SK-N-SH (cell line): ENCODE results near the gene ULK3. TPM values are rescaled to one million over a fixed set of nuclear protein-coding genes. Genes with fewer than 3 reads are reported as not detected.

ENCODE experiments used
- CTCF ChIA-PET: fragments of 300-600, 350-600 bp; formaldehyde crosslinking; extraction: SDS; loops from one replicate; lab custom pipeline; 2021; lab: Yijun Ruan, JAX
- POLR2A ChIA-PET: fragments of 350-600 bp; sonication (Branson Sonifier 250); formaldehyde crosslinking; extraction: SDS; loops from one replicate; lab custom pipeline; 2020; ENCODE audit warnings: antibody characterized with exemption, inconsistent platforms; lab: Yijun Ruan, JAX
- DNase-seq: peaks from one replicate; pipeline ENCODE4 v3.0.0; 2012
- H2AFZ ChIP-seq: fragments of 200-600 bp; sonication (generic); 2 replicates; pipeline ENCODE4 v1.8.1; 2016; ENCODE audit warnings: antibody characterized with exemption, mild to moderate bottlenecking, low read depth
- H3F3A ChIP-seq: fragments of 200-600 bp; sonication (generic); replicated peaks from 2 replicates; pipeline ENCODE3; 2016; ENCODE audit warnings: antibody characterized with exemption, mild to moderate bottlenecking; ENCODE audit not compliant: insufficient read depth
- H3K27ac ChIP-seq, 2 experiments: fragments of 200-500 bp in 1 of 2; fragments of 200-600 bp in 1 of 2; sonication (Bioruptor generic) in 1 of 2; sonication (generic), shearing (Covaris generic) in 1 of 2; 2 replicates each; pipeline versions ENCODE4 v1.5.1 to v1.6.1; 2014 to 2016; ENCODE audit warnings: low read depth in 2 of 2, inconsistent platforms in 1 of 2, low read length in 1 of 2, mild to moderate bottlenecking in 1 of 2, mixed read lengths in 1 of 2
- H3K27me3 ChIP-seq: fragments of 200-600 bp; sonication (generic), shearing (Covaris generic); 2 replicates; pipeline ENCODE4 v1.6.1; 2016; ENCODE audit warnings: mixed run types; ENCODE audit not compliant: insufficient read depth
- H3K36me3 ChIP-seq, 2 experiments: fragments of 200-500 bp in 1 of 2; fragments of 200-600 bp in 1 of 2; sonication (Bioruptor generic) in 1 of 2; sonication (generic) in 1 of 2; replicated peaks in 1 of 2; 2 replicates each; pipeline versions ENCODE3 to v1.5.1; 2014 to 2016; ENCODE audit warnings: low read length in 1 of 2, mild to moderate bottlenecking in 1 of 2; ENCODE audit not compliant: insufficient read depth in 2 of 2, control insufficient read depth in 1 of 2
- H3K4me1 ChIP-seq, 2 experiments: fragments of 200-500 bp in 1 of 2; fragments of 200-600 bp in 1 of 2; sonication (Bioruptor generic) in 1 of 2; sonication (generic), shearing (Covaris generic) in 1 of 2; 2 replicates each; pipeline versions ENCODE4 v1.5.1 to v1.6.1; 2014 to 2016; ENCODE audit warnings: low read depth in 1 of 2, low read length in 1 of 2, mixed run types in 1 of 2; ENCODE audit not compliant: insufficient read depth in 2 of 2, control insufficient read depth in 1 of 2
- H3K4me2 ChIP-seq: fragments of 200-600 bp; sonication (generic), shearing (Covaris generic); 2 replicates; pipeline ENCODE4 v1.6.1; 2017; ENCODE audit warnings: mixed run types
- H3K4me3 ChIP-seq, 2 experiments: fragments of 200-500 bp in 1 of 2; fragments of 200-600 bp in 1 of 2; sonication (Bioruptor generic) in 1 of 2; sonication (generic), shearing (Covaris generic) in 1 of 2; 2 replicates each; pipeline versions ENCODE4 v1.5.1 to v1.8.1; 2014 to 2016; ENCODE audit warnings: low read depth in 2 of 2, inconsistent platforms in 1 of 2, low read length in 1 of 2, mild to moderate bottlenecking in 1 of 2, mixed read lengths in 1 of 2, moderate library complexity in 1 of 2
- H3K79me2 ChIP-seq: fragments of 200-600 bp; sonication (generic); 2 replicates; pipeline ENCODE4 v1.8.1; 2017; ENCODE audit warnings: mild to moderate bottlenecking; ENCODE audit not compliant: insufficient read depth
- H3K9ac ChIP-seq: fragments of 200-600 bp; sonication (generic); 2 replicates; pipeline ENCODE4 v1.6.1; 2017; ENCODE audit warnings: mixed run types
- H3K9me2 ChIP-seq: fragments of 200-600 bp; sonication (generic); 2 replicates; pipeline ENCODE4 v1.6.1; 2017; ENCODE audit warnings: mixed run types
- H3K9me3 ChIP-seq: fragments of 200-600 bp; sonication (generic); 2 replicates; pipeline ENCODE4 v1.6.1; 2017; ENCODE audit warnings: mixed run types, mild to moderate bottlenecking, moderate library complexity
- H4K20me1 ChIP-seq: fragments of 200-600 bp; sonication (generic); 2 replicates; pipeline ENCODE4 v1.6.1; 2017; ENCODE audit warnings: mild to moderate bottlenecking, mixed run types; ENCODE audit not compliant: insufficient read depth
- CHD2 ChIP-seq: fragments of 150-350 bp; IDR thresholded peaks from 2 replicates; pipeline ENCODE4 v1.6.1; 2018; ENCODE audit warnings: low read length; ENCODE audit not compliant: partially characterized antibody
- ELF1 ChIP-seq: IDR thresholded peaks from 2 replicates; pipeline ENCODE4 v1.4.0; 2012
- EP300 ChIP-seq, 2 experiments: IDR thresholded peaks; 2 replicates each; pipeline versions ENCODE4 v1.4.0 to v1.6.1; 2012; ENCODE audit warnings: borderline replicate concordance in 1 of 2, low read depth in 1 of 2, low read length in 1 of 2
- EZH2phosphoT487 ChIP-seq: fragments of 200-600 bp; sonication (generic); IDR thresholded peaks from 2 replicates; pipeline ENCODE4 v1.6.1; 2017; ENCODE audit warnings: low read depth, mixed run types, mild to moderate bottlenecking, antibody characterized with exemption, moderate library complexity, borderline replicate concordance
- FOSL2 ChIP-seq: IDR thresholded peaks from 2 replicates; pipeline ENCODE4 v1.4.0; 2012; ENCODE audit warnings: low read depth, mild to moderate bottlenecking, moderate library complexity, borderline replicate concordance
- FOXJ3 ChIP-seq: sonication (generic); formaldehyde crosslinking; IDR thresholded peaks from 2 replicates; pipeline ENCODE4 v1.5.1; 2020; ENCODE audit warnings: mild to moderate bottlenecking, missing genetic modification reagents
- GABPA ChIP-seq: IDR thresholded peaks from 2 replicates; pipeline ENCODE4 v1.4.0; 2012; ENCODE audit warnings: low read depth, mild to moderate bottlenecking
- GATA2 ChIP-seq: sonication (generic); formaldehyde crosslinking; IDR thresholded peaks from 2 replicates; pipeline ENCODE4 v1.5.0; 2020; ENCODE audit warnings: mild to moderate bottlenecking, missing genetic modification reagents
- JUND ChIP-seq: IDR thresholded peaks from 2 replicates; pipeline ENCODE4 v1.4.0; 2012
- MEF2A ChIP-seq: IDR thresholded peaks from 2 replicates; pipeline ENCODE4 v1.4.0; 2012; ENCODE audit warnings: low read depth, borderline replicate concordance
- NFIC ChIP-seq: IDR thresholded peaks from 2 replicates; pipeline ENCODE4 v1.4.0; 2012; ENCODE audit warnings: borderline replicate concordance
- NRF1 ChIP-seq: IDR thresholded peaks from 2 replicates; pipeline ENCODE4 v1.6.1; 2012; ENCODE audit warnings: low read depth, mild to moderate bottlenecking, low read length
- RAD21 ChIP-seq: IDR thresholded peaks from 2 replicates; pipeline ENCODE4 v1.6.1; 2012; ENCODE audit warnings: mild to moderate bottlenecking, low read length
- RCOR1 ChIP-seq: fragments of 150-350 bp; IDR thresholded peaks from 2 replicates; pipeline ENCODE4 v1.6.1; 2017; ENCODE audit warnings: antibody characterized with exemption, low read length
- RFX5 ChIP-seq: IDR thresholded peaks from 2 replicates; pipeline ENCODE4 v1.6.1; 2012; ENCODE audit warnings: mild to moderate bottlenecking, improper control_type of control experiment, low read length
- RXRA ChIP-seq: IDR thresholded peaks from 2 replicates; pipeline ENCODE4 v1.4.0; 2012; ENCODE audit warnings: low read depth, mild to moderate bottlenecking, borderline replicate concordance
- SMC3 ChIP-seq: IDR thresholded peaks from 2 replicates; pipeline ENCODE4 v1.6.1; 2012; ENCODE audit warnings: low read depth, low read length, improper control_type of control experiment
- TAF1 ChIP-seq: IDR thresholded peaks from 2 replicates; pipeline ENCODE4 v1.6.1; 2012; ENCODE audit warnings: low read depth, mild to moderate bottlenecking, low read length, moderate library complexity, borderline replicate concordance
- TEAD4 ChIP-seq: IDR thresholded peaks from 2 replicates; pipeline ENCODE4 v1.4.0; 2012; ENCODE audit warnings: mild to moderate bottlenecking, borderline replicate concordance; ENCODE audit not compliant: insufficient read depth
- YY1 ChIP-seq: IDR thresholded peaks from 2 replicates; pipeline ENCODE4 v1.4.0; 2012; ENCODE audit warnings: low read depth, mild to moderate bottlenecking
- ZBTB33 ChIP-seq: IDR thresholded peaks from 2 replicates; pipeline ENCODE4 v1.4.0; 2012; ENCODE audit warnings: low read depth, borderline replicate concordance
- WGBS: methylation state at CpG from one replicate; pipeline ENCODE4 v1.1.6; 2017; ENCODE audit warnings: low lambda C conversion rate; 5-methylcytosine and 5-hydroxymethylcytosine counted together
- polyA plus RNA-seq, 3 experiments: library from polyadenylated mRNA; depleted of rRNA; stranded (reverse); fragments of >200 nt; gene quantifications; 2 replicates each; pipeline ENCODE4 v1.2.3, GENCODE V29; 2012
- TF ChIP-seq, protein P1 (sequence below): IDR thresholded peaks from 2 replicates; pipeline ENCODE4; 2012
- TF ChIP-seq, protein P2 (sequence below): fragments of 200-600 bp; sonication (generic); IDR thresholded peaks from 2 replicates; pipeline ENCODE4 v1.6.1; 2017; ENCODE audit warnings: antibody characterized with exemption, mild to moderate bottlenecking, moderate library complexity
- TF ChIP-seq, protein P3 (sequence below): IDR thresholded peaks from 2 replicates; pipeline ENCODE4 v1.4.0; 2012; ENCODE audit warnings: low read depth
- TF ChIP-seq, protein P4 (sequence below): IDR thresholded peaks from 2 replicates; pipeline ENCODE4 v1.4.0; 2012; ENCODE audit warnings: low read depth, borderline replicate concordance
- TF ChIP-seq, protein P5 (sequence below): fragments of 150-350 bp; IDR thresholded peaks from 2 replicates; pipeline ENCODE4 v1.6.1; 2016; ENCODE audit warnings: mild to moderate bottlenecking, low read depth, low read length

Gene ULK3
- polyA plus RNA-seq, 1 of the 3 experiments (the other 2 are of a cell fraction) = 41.3 TPM

- CTCF ChIA-PET = interaction anchor here (0.7 to 2.2 kb wide), 3 partner anchors 29 to 104 kb away, joined by 3 to 9 read pairs (median 5); no protein-coding TSS in a partner anchor
- H3K79me2 ChIP-seq = peaks cover 47% of the 10 kb centered on the region
- TF ChIP-seq JUND (no peak), MEF2A (no peak), FOSL2 (no peak), TEAD4 (no peak), NRF1 (peak; percentile 75), CHD2 (peak; percentile 58), FOXJ3 (CRISPR knock-in tag) (no peak), ELF1 (peak; percentile 94), SMC3 (no peak), TAF1 (peak; percentile 58), NFIC (no peak), GABPA (peak; percentile 52; the same call in 1 of the 2 replicates), RFX5 (no peak; the same call in 1 of the 2 replicates), EZH2phosphoT487 (no peak), ZBTB33 (no peak), RCOR1 (no peak), YY1 (no peak), EP300 (IDR thresholded peaks at IDR 0.05; ENCODE audit: borderline replicate concordance in 1 of 2, low read depth in 1 of 2, low read length in 1 of 2) (no peak), RXRA (no peak), GATA2 (CRISPR knock-in tag) (no peak), RAD21 (no peak)
- TF ChIP-seq, protein P1, sequence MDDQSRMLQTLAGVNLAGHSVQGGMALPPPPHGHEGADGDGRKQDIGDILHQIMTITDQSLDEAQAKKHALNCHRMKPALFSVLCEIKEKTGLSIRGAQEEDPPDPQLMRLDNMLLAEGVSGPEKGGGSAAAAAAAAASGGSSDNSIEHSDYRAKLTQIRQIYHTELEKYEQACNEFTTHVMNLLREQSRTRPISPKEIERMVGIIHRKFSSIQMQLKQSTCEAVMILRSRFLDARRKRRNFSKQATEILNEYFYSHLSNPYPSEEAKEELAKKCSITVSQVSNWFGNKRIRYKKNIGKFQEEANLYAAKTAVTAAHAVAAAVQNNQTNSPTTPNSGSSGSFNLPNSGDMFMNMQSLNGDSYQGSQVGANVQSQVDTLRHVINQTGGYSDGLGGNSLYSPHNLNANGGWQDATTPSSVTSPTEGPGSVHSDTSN = peak; percentile 99
- TF ChIP-seq, protein P2, sequence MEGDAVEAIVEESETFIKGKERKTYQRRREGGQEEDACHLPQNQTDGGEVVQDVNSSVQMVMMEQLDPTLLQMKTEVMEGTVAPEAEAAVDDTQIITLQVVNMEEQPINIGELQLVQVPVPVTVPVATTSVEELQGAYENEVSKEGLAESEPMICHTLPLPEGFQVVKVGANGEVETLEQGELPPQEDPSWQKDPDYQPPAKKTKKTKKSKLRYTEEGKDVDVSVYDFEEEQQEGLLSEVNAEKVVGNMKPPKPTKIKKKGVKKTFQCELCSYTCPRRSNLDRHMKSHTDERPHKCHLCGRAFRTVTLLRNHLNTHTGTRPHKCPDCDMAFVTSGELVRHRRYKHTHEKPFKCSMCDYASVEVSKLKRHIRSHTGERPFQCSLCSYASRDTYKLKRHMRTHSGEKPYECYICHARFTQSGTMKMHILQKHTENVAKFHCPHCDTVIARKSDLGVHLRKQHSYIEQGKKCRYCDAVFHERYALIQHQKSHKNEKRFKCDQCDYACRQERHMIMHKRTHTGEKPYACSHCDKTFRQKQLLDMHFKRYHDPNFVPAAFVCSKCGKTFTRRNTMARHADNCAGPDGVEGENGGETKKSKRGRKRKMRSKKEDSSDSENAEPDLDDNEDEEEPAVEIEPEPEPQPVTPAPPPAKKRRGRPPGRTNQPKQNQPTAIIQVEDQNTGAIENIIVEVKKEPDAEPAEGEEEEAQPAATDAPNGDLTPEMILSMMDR = no peak
- TF ChIP-seq, protein P3, sequence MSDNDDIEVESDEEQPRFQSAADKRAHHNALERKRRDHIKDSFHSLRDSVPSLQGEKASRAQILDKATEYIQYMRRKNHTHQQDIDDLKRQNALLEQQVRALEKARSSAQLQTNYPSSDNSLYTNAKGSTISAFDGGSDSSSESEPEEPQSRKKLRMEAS = 0 out of 2 replicates have a peak, but pooled peaks have one; percentile 5
- TF ChIP-seq, protein P4, sequence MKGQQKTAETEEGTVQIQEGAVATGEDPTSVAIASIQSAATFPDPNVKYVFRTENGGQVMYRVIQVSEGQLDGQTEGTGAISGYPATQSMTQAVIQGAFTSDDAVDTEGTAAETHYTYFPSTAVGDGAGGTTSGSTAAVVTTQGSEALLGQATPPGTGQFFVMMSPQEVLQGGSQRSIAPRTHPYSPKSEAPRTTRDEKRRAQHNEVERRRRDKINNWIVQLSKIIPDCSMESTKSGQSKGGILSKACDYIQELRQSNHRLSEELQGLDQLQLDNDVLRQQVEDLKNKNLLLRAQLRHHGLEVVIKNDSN = no peak
- TF ChIP-seq, protein P5, sequence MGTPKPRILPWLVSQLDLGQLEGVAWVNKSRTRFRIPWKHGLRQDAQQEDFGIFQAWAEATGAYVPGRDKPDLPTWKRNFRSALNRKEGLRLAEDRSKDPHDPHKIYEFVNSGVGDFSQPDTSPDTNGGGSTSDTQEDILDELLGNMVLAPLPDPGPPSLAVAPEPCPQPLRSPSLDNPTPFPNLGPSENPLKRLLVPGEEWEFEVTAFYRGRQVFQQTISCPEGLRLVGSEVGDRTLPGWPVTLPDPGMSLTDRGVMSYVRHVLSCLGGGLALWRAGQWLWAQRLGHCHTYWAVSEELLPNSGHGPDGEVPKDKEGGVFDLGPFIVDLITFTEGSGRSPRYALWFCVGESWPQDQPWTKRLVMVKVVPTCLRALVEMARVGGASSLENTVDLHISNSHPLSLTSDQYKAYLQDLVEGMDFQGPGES = peak; percentile 26; the same call in 1 of the 2 replicates
These were observed 30.2 kb upstream of the ULK3 start, which contains the start of gene SCAMP2 for GRCh38 chr15:74873036-74873755. SCAMP2 (minus strand) TSS chr15:74873365; CDS start chr15:74873255, 110 bp downstream.

More at GRCh38 chr15:74873036-74873755, 30.2 kb upstream of the ULK3 start, which contains the start of gene SCAMP2:
- H3F3A ChIP-seq = no peaks in the 10 kb centered on the region
- peak; percentile 98 for DNase-seq
- 1% methylated on average over 15 of the region's 52 CpGs for WGBS
- peaks cover 0 to 5% of the 10 kb centered on the region in 2 experiments for H3K36me3 ChIP-seq
- H3K9me2 ChIP-seq = no peaks in the 10 kb centered on the region
- H3K27ac ChIP-seq = peak within 1 kb of the TSS; percentile 80 to 84; a peak in 3 of 4 replicates
- peaks cover 27% of the 10 kb centered on the region for H4K20me1 ChIP-seq
- peak within 1 kb of the TSS; percentile 72 to 88 for H3K4me3 ChIP-seq
- peak within 1 kb of the TSS; percentile 99 for H2AFZ ChIP-seq
- no peaks in the 10 kb centered on the region for H3K27me3 ChIP-seq
- no peaks in the 10 kb centered on the region for H3K9me3 ChIP-seq
- peak within 1 kb of the TSS; percentile 90 for H3K4me2 ChIP-seq
- peak within 1 kb of the TSS; percentile 84 for H3K9ac ChIP-seq
- H3K4me1 ChIP-seq = peaks cover 10 to 20% of the 10 kb centered on the region in 2 experiments; a peak in 2 of 4 replicates
- POLR2A ChIA-PET = interaction anchor here (1.1 to 1.7 kb wide), 2 partner anchors 9 to 28 kb away, joined by 3 to 7 read pairs; no protein-coding TSS in a partner anchor
